GM23338 (cell line): ENCODE results near the gene HOXD4.
A peak's percentile ranks its signal among the peaks of the same experiment; 100 is the strongest.

ENCODE experiments used
- EZH2 ChIP-seq: fragments of 200-600 bp; sonication (generic); IDR thresholded peaks from one replicate; pipeline ENCODE4 v1.8.0; 2017; ENCODE audit warnings: antibody characterized with exemption, mild to moderate bottlenecking, low read depth; ENCODE audit not compliant: unreplicated experiment
- EZH2phosphoT487 ChIP-seq: fragments of 200-600 bp; sonication (generic); IDR thresholded peaks from one replicate; pipeline ENCODE4 v1.8.1; 2018; ENCODE audit warnings: antibody characterized with exemption; ENCODE audit not compliant: unreplicated experiment
- JUNB ChIP-seq: IDR thresholded peaks from one replicate; pipeline ENCODE4 v1.6.1; 2016; ENCODE audit warnings: antibody characterized with exemption; ENCODE audit not compliant: unreplicated experiment
- POLR2AphosphoS5 ChIP-seq: IDR thresholded peaks from 2 replicates; pipeline ENCODE4 v1.6.1; 2016; ENCODE audit warnings: antibody characterized with exemption, low read depth
- ZNF331 ChIP-seq: fragments of 250-450 bp; sonication (Bioruptor Pico); IDR thresholded peaks from 2 replicates; pipeline ENCODE4 v1.5.0; 2020; ENCODE audit warnings: low read depth, mild to moderate bottlenecking, moderate library complexity
- TF ChIP-seq, protein P1 (sequence below), 2 experiments: fragments of 200-600 bp in 1 of 2; sonication (generic) in 1 of 2; conservative IDR thresholded peaks; 2 replicates each; pipeline versions ENCODE4 v1.5.1 to v1.6.1; 2016 to 2017; ENCODE audit warnings: antibody characterized with exemption in 2 of 2, low read depth in 2 of 2, mild to moderate bottlenecking in 2 of 2, moderate library complexity in 1 of 2

DNA sequence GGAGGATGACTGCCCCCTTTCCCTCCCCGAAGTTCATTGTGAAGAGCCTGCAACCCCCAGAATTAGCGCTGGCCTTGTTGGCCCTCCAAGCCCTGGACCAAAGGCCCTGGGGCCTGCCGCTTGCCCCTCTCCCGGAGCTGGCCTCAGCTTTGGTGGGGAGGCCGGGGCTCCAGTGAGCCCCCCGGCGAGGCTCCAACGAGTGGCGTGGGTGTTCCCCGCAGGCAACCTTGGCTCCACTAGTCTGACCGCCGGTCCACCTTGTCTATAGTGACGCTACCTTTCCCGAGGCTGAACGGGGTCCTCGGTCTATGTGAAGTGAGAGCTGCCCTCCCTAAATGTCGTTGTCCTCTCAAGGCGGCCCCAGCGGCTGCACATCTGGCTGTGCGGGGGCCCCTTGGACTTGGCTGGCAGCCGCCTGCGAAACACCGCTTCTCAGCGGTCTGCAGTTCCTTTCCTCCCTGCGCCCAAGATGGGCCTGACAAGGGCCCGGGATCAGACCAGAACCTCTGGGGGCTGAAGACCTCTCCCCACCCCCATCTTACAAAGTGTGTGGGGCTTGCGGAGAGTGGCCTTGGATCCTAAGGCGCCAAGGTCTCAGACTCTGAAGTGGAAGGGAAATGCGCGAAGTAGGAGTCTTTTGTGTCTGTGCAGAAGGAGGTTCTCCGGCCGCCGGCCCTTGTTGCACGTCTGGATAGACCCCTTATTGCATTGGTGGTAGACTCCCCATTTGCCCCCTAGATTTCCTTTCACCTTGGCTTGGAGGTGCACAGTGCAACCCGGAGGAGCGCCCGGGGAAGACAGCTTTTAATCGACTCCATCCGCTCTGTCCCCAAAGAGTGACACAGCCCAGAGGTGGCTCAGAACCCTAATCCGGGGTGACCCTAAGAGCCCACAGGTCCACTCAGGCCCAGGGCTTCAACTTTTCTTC lies 38.7 kb upstream of the HOXD4 start:
- TF ChIP-seq, protein P1, sequence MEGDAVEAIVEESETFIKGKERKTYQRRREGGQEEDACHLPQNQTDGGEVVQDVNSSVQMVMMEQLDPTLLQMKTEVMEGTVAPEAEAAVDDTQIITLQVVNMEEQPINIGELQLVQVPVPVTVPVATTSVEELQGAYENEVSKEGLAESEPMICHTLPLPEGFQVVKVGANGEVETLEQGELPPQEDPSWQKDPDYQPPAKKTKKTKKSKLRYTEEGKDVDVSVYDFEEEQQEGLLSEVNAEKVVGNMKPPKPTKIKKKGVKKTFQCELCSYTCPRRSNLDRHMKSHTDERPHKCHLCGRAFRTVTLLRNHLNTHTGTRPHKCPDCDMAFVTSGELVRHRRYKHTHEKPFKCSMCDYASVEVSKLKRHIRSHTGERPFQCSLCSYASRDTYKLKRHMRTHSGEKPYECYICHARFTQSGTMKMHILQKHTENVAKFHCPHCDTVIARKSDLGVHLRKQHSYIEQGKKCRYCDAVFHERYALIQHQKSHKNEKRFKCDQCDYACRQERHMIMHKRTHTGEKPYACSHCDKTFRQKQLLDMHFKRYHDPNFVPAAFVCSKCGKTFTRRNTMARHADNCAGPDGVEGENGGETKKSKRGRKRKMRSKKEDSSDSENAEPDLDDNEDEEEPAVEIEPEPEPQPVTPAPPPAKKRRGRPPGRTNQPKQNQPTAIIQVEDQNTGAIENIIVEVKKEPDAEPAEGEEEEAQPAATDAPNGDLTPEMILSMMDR (conservative IDR thresholded peaks at IDR 0.05; ENCODE audit: low read depth in 2 of 2) = no peak
- TF ChIP-seq POLR2AphosphoS5 (no peak), EZH2phosphoT487 (peak; percentile 77), ZNF331 (CRISPR knock-in tag) (no peak), EZH2 (peak; percentile 96), JUNB (no peak)
